K562 (cell line): Measurements from ENCODE around the gene FYB1. TPM values are rescaled to one million over a fixed set of nuclear protein-coding genes. Genes with fewer than 3 reads are reported as not detected.

ENCODE experiments used
- ATF7 ChIP-seq: fragments of 450-650 bp; IDR thresholded peaks from 2 replicates; pipeline ENCODE4 v1.7.1; 2014; ENCODE audit warnings: mild to moderate bottlenecking, moderate library complexity
- CCNT2 ChIP-seq: IDR thresholded peaks from 2 replicates; pipeline ENCODE4 v1.6.1; 2011; ENCODE audit warnings: borderline replicate concordance, low read depth, mild to moderate bottlenecking, moderate library complexity, mixed read lengths, low read length; ENCODE audit not compliant: insufficient read length; ENCODE audit errors: extremely low read depth
- DACH1 ChIP-seq: fragments of 450-650 bp; IDR thresholded peaks from 2 replicates; pipeline ENCODE4 v1.6.1; 2018; ENCODE audit not compliant: partially characterized antibody
- EGR1 ChIP-seq: fragments of 450-650 bp; conservative IDR thresholded peaks from 2 replicates; pipeline ENCODE4 v1.6.1; 2017; ENCODE audit warnings: mild to moderate bottlenecking
- ELF2 ChIP-seq: fragments of 250-450 bp; sonication (Bioruptor Pico); IDR thresholded peaks from 2 replicates; pipeline ENCODE4 v1.5.0; 2021; ENCODE audit warnings: mild to moderate bottlenecking
- FOSL1 ChIP-seq: fragments of 200-800 bp; sonication (Bioruptor generic); conservative IDR thresholded peaks from 2 replicates; pipeline ENCODE4 v1.6.1; 2016; ENCODE audit warnings: missing genetic modification characterization, missing compliant biosample characterization
- MAFF ChIP-seq: IDR thresholded peaks from 2 replicates; pipeline ENCODE4 v1.6.1; 2012; ENCODE audit warnings: low read length, improper control_type of control experiment
- MED1 ChIP-seq: sonication (generic); formaldehyde crosslinking; IDR thresholded peaks from 2 replicates; pipeline ENCODE4 v1.8.1; 2023; ENCODE audit warnings: missing genetic modification reagents, borderline replicate concordance
- NR3C1 ChIP-seq: sonication (generic); formaldehyde crosslinking; IDR thresholded peaks from 2 replicates; pipeline ENCODE4 v1.8.1; 2022; ENCODE audit warnings: missing genetic modification reagents
- RBM14 ChIP-seq: fragments of 200-400 bp; formaldehyde crosslinking; IDR thresholded peaks from 2 replicates; pipeline ENCODE4 v1.6.1; 2018; ENCODE audit warnings: low read depth, mild to moderate bottlenecking, low read length, moderate library complexity, borderline replicate concordance; ENCODE audit not compliant: insufficient read depth
- RUNX1 ChIP-seq: sonication (generic); IDR thresholded peaks from 2 replicates; pipeline ENCODE4 v1.6.1; 2016; ENCODE audit warnings: antibody characterized with exemption, low read depth
- SMARCB1 ChIP-seq: IDR thresholded peaks from 2 replicates; pipeline ENCODE4 v1.6.1; 2011; ENCODE audit warnings: improper control_type of control experiment, low read depth; ENCODE audit not compliant: insufficient read length
- SNIP1 ChIP-seq: fragments of 450-650 bp; IDR thresholded peaks from 2 replicates; pipeline ENCODE4 v1.7.1; 2017; ENCODE audit warnings: low read depth, mild to moderate bottlenecking
- TAF7 ChIP-seq: fragments of 450-650 bp; IDR thresholded peaks from 2 replicates; pipeline ENCODE4 v1.6.1; 2016; ENCODE audit warnings: missing genetic modification characterization, missing compliant biosample characterization
- TSC22D4 ChIP-seq: fragments of 450-650 bp; IDR thresholded peaks from 2 replicates; pipeline ENCODE4 v1.6.1; 2016; ENCODE audit warnings: missing genetic modification characterization, missing biosample characterization, control low read depth
- ZNF644 ChIP-seq: fragments of 200-800 bp; sonication (Bioruptor generic); IDR thresholded peaks from 2 replicates; pipeline ENCODE4 v1.6.1; 2016; ENCODE audit warnings: low read depth, missing genetic modification characterization, missing compliant biosample characterization
- ZNF699 ChIP-seq: fragments of 250-450 bp; sonication (Bioruptor Pico); IDR thresholded peaks from 2 replicates; pipeline ENCODE4 v1.8.0; 2021; ENCODE audit warnings: mild to moderate bottlenecking, moderate library complexity; ENCODE audit not compliant: insufficient replicate concordance
- ZNF76 ChIP-seq: fragments of 250-450 bp; sonication (Bioruptor Pico); IDR thresholded peaks from 2 replicates; pipeline ENCODE4 v1.4.0; 2020; ENCODE audit warnings: mild to moderate bottlenecking, moderate library complexity, borderline replicate concordance
- polyA plus RNA-seq, 8 experiments: library from polyadenylated mRNA; depleted of rRNA in 4 of 8; stranded (reverse) in 5 of 8; unstranded in 3 of 8; fragments of >200 nt; fragmentation: Nextera tagmentation in 2 of 8; fragmentation: Illumina TruSeq in 1 of 8; extraction: Ambion mirVana in 2 of 8; extraction: Trizol in 1 of 8; gene quantifications; 2 replicates each; pipeline versions ENCODE4 v1.2.1 to v1.2.3, GENCODE V29; 2011 to 2014; ENCODE audit warnings: inconsistent platforms in 1 of 8, missing spikeins in 1 of 8
- total RNA-seq, 7 experiments: library from RNA; depleted of rRNA in 6 of 7; stranded (reverse); fragments of >200 nt in 6 of 7; fragmentation: Illumina TruSeq in 2 of 7; extraction: Trizol in 2 of 7; gene quantifications; 2 replicates each; pipeline versions ENCODE4 v1.2.1 to v1.2.3, GENCODE V29; 2011 to 2021; ENCODE audit warnings: low replicate concordance in 1 of 7
- TF ChIP-seq, protein P1 (sequence below), 2 experiments: IDR thresholded peaks in 1 of 2; conservative IDR thresholded peaks in 1 of 2; 2 replicates each; pipeline ENCODE4 v1.6.1; 2016; ENCODE audit warnings: low read depth in 2 of 2, mild to moderate bottlenecking in 1 of 2, missing compliant biosample characterization in 1 of 2, missing genetic modification characterization in 1 of 2, moderate library complexity in 1 of 2
- TF ChIP-seq, protein P2 (sequence below): sonication (generic); formaldehyde crosslinking; IDR thresholded peaks from 2 replicates; pipeline ENCODE4 v1.8.1; 2022; ENCODE audit warnings: missing genetic modification reagents
- TF ChIP-seq, protein P3 (sequence below): fragments of 450-650 bp; formaldehyde crosslinking; IDR thresholded peaks from 2 replicates; pipeline ENCODE4 v1.4.0; 2020; ENCODE audit warnings: mild to moderate bottlenecking, moderate library complexity
- TF ChIP-seq, protein P4 (sequence below), 2 experiments: fragments of 450-650 bp; conservative IDR thresholded peaks; 2 replicates each; pipeline ENCODE4 v1.6.1; 2017; ENCODE audit warnings: mild to moderate bottlenecking in 2 of 2, moderate library complexity in 2 of 2

The FYB1 gene
- total and polyA plus RNA-seq, 9 of the 15 experiments (the other 6 are each of a cell fraction or from before 2014, with no cell fraction given) = 4.7 to 31.5 (median 9.7) TPM

DNA sequence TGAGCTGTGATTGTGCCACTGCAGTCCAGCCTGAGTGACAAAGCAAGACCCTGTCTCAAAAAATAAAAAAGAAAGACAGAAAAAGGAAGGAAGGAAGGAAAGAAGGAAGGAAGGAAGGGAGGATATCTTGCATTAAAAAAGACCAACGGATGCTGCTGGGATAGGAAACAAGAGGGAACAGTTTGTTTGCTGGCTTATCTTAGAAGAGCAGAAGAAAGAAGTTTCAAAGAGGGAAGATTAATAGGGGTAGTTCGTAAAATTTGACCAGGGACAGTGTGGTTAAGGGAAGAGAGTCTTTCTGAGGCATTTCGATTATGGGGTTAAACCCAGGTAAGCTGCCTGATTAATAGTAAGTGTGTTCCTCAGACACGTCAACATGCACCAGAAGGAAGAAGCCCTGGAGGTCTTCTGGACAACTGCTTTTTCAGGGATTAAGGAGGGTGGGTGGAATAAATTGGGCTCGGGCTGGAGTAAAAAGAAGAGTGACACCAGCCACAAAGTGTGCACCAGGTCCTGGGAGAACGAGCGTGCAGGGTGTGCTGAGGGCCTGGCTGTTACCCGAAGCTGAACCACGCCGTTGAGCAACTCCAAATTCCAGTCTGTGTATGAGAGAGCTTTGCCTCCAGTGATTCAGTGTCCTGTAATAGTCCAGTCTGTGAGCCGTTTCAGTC lies 24.8 kb downstream of the FYB1 start (continued):
- TF ChIP-seq, protein P1, sequence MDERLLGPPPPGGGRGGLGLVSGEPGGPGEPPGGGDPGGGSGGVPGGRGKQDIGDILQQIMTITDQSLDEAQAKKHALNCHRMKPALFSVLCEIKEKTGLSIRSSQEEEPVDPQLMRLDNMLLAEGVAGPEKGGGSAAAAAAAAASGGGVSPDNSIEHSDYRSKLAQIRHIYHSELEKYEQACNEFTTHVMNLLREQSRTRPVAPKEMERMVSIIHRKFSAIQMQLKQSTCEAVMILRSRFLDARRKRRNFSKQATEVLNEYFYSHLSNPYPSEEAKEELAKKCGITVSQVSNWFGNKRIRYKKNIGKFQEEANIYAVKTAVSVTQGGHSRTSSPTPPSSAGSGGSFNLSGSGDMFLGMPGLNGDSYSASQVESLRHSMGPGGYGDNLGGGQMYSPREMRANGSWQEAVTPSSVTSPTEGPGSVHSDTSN (CRISPR knock-in tag; IDR thresholded peaks at IDR 0.05; ENCODE audit: low read depth) = no peak
- TF ChIP-seq, protein P1 (tag; conservative IDR thresholded peaks at IDR 0.05; ENCODE audit: low read depth) = peak; percentile 93
- peak; percentile 6 for TF ChIP-seq DACH1
- no peak; the same call in 1 of the 2 replicates for TF ChIP-seq TAF7
- no peak for TF ChIP-seq SMARCB1
- TF ChIP-seq, protein P2, sequence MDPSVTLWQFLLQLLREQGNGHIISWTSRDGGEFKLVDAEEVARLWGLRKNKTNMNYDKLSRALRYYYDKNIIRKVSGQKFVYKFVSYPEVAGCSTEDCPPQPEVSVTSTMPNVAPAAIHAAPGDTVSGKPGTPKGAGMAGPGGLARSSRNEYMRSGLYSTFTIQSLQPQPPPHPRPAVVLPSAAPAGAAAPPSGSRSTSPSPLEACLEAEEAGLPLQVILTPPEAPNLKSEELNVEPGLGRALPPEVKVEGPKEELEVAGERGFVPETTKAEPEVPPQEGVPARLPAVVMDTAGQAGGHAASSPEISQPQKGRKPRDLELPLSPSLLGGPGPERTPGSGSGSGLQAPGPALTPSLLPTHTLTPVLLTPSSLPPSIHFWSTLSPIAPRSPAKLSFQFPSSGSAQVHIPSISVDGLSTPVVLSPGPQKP = no peak
- TF ChIP-seq, protein P3, sequence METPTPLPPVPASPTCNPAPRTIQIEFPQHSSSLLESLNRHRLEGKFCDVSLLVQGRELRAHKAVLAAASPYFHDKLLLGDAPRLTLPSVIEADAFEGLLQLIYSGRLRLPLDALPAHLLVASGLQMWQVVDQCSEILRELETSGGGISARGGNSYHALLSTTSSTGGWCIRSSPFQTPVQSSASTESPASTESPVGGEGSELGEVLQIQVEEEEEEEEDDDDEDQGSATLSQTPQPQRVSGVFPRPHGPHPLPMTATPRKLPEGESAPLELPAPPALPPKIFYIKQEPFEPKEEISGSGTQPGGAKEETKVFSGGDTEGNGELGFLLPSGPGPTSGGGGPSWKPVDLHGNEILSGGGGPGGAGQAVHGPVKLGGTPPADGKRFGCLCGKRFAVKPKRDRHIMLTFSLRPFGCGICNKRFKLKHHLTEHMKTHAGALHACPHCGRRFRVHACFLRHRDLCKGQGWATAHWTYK (CRISPR knock-in tag) = no peak
- no peak for TF ChIP-seq ZNF76 (CRISPR knock-in tag)
- no peak for TF ChIP-seq FOSL1 (tag)
- TF ChIP-seq ELF2 = no peak
- TF ChIP-seq ZNF699 (CRISPR knock-in tag) = no peak
- no peak for TF ChIP-seq RBM14
- peak; percentile 51; the same call in 1 of the 2 replicates for TF ChIP-seq SNIP1
- TF ChIP-seq RUNX1 = no peak
- TF ChIP-seq ZNF644 (tag) = no peak; the same call in 1 of the 2 replicates
- TF ChIP-seq, protein P4, sequence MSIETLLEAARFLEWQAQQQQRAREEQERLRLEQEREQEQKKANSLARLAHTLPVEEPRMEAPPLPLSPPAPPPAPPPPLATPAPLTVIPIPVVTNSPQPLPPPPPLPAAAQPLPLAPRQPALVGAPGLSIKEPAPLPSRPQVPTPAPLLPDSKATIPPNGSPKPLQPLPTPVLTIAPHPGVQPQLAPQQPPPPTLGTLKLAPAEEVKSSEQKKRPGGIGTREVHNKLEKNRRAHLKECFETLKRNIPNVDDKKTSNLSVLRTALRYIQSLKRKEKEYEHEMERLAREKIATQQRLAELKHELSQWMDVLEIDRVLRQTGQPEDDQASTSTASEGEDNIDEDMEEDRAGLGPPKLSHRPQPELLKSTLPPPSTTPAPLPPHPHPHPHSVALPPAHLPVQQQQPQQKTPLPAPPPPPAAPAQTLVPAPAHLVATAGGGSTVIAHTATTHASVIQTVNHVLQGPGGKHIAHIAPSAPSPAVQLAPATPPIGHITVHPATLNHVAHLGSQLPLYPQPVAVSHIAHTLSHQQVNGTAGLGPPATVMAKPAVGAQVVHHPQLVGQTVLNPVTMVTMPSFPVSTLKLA (conservative IDR thresholded peaks at IDR 0.05) = no peak; a peak in 1 of 4 replicates
- TF ChIP-seq MAFF = no peak
- no peak for TF ChIP-seq MED1 (CRISPR knock-in tag)
- TF ChIP-seq CCNT2 = no peak
- TF ChIP-seq EGR1 = no peak
- TF ChIP-seq NR3C1 (CRISPR knock-in tag) = no peak
- TF ChIP-seq TSC22D4 (tag) = no peak
- peak; percentile 34; the same call in 1 of the 2 replicates for TF ChIP-seq ATF7
